ENCODE measurements around the gene TMCO2.
A peak's percentile ranks its signal among the peaks of the same experiment; 100 is the strongest.
"Not testable (repeated sequence)": the region's sequence is repeated elsewhere in the genome, so short reads cannot be mapped to it uniquely, and the experiment has no call there.

TMCO2 gene

GRCh38 chr1:40247655-40248054 is at the start of gene TMCO2:
TSS of gene TMCO2 (plus strand) at chr1:40247937. CDS start at chr1:40247994, 57 bp downstream.
- no peak for DNase-seq

GRCh38 chr1:40199126-40199525 is 48.6 kb upstream of the TMCO2 start:
- DNase-seq: no peak

- DNase-seq: no peak
Measured at GRCh38 chr1:40204856-40205255, 42.9 kb upstream of the TMCO2 start.

DNA sequence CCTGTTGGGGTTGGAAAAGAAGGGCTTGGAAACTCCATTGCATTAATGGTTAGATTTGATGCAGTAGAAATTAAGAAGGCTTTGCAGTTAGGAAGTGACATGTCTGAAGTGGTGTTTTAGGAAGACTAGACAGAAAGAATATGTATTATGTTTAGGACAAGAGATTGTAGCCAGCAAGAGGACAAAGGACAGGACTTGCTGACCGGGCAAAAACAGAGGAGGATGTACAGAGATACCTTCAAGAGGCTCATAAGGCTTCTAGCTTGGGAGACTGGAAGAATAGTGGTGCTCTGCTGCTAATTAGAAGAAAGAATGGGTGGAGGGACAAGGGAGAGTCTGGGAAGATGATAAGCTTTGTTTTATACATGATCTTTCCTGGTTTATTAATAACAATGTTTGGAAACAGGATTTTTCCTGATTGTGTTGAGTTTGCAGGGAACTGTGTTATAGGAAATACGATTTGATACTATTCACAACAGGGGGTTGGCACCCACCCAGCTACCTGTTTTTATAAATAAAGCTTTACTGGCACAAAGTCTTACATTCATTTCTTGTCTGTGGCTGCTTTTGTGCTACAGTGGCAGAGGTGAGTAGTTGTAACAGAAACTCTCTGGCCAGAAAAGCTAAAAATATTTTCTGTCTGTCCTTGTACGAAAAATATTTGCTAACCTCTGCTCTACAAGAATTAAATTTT is 37.1 kb upstream of the TMCO2 start:
- no peak for DNase-seq

DNA sequence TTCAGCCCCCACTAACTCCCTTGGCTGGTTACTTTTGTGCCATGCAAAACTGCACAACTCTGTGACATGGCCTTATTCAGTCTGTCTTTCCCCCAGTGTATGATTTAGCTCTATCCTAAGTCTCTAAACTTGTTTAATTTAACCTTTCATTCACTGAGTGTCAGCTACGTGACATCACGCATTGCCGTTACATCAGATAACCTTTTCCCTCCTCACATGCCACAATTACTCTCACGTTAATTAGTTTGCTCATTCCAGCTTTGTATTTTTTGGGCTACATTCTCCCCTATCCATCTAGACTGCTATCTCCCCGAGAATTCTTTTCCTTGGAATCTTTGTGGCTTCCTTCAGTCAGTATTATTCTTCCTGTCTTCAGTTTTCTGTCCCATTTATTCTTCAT is 29.4 kb upstream of the TMCO2 start:
- no peak for DNase-seq

- DNase-seq: not testable (repeated sequence)
Measured at GRCh38 chr1:40221471-40221905, 26.2 kb upstream of the TMCO2 start.

DNA sequence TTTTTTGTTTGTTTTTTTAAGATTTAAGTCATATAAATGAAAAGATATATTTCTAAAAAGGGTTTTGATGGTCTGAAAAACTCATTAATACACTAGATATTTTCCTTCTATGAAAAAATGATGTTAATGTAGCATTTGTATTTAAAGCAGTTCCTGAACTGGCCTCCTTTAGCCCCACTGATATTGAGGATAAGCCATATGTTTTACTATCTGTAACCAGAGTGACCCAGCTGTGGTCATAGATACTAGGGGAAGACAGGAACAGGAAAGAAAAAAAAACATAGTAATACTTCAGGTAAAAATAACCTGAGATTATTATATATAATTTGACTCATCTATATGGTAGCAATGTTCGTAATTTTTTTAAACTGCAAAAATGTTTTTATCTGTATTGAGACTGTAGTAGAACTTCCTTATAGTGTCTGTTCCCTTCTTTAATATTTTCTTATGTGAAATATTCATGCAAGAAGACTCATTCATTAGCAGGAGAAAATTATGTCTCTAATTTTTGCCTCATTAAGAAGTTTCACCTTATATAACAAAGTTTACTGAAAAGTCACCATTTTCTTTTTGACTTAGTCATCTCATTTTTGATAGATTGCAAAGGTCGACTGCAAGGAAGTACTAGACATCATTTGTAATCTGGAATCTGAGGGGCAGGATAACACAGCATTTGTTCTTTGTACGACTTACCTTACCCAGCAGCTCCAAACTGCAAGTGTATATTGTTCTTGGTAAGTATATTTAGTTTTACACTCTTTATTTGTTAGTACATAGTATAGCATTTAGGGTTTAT is 25.6 kb upstream of the TMCO2 start:
- DNase-seq: no peak

- no peak for DNase-seq
Measured at GRCh38 chr1:40224040-40224439, 23.7 kb upstream of the TMCO2 start.

DNA sequence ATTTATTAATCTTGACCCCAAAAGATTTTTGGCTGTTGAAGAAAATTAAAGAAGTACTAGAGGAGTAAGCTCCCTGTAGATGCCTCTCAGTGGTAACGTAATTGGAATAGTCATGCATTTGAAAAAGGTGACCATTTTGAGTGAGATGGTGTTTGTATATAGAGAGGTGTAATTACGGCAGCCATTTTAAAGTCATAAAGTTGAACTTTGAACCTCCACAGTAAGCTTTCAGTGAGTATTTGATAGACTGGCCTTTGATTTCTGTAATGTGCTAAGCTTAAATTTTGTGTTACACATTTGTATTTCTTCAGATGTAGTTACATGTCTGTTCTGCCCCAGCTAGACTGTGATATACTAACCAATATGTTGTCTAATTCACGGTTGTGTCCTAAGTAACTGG is 21.5 kb upstream of the TMCO2 start:
- DNase-seq: no peak

DNA sequence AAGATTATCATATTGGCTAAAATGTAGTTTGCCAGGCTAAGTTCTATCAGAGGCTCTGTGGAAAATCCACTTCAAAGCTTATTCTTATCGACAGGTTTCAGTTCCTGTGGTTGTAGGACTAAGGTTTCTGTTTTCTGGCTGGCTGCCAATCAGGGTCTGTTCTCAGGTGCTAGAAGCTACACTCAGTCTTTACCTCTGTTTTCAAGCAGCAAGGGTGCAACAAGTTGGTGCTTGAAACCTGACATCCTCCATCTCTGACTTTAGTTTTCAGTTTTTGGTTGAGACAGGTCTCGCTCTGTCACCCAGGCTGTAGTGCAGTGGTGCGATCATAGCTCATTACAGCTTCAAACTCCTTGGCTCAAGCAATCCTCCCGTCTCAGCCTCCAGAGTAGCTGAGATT is 15.3 kb upstream of the TMCO2 start:
- peak; percentile 77 for DNase-seq

DNA sequence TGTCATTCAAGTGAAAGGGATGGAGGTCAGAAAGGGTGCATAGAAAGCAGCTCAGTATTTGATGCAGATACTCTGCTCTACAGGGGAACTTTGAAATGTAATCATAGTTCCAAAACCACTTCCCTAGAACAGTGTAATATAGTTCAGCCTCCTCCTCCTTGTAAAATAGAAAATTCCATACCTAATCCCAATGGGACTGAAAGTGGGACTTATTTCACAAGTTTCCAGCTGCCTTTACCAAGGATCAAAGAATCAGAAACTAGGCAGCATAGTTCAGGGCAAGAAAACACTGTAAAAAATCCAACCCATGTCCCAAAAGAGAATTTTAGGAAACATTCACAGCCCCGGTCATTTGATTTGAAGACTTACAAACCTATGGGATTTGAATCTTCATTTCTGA is 8.1 kb upstream of the TMCO2 start:
- DNase-seq: no peak

GRCh38 chr1:40240390-40240789 is 7.3 kb upstream of the TMCO2 start:
- DNase-seq: no peak

GRCh38 chr1:40241362-40241761 is 6.4 kb upstream of the TMCO2 start:
- DNase-seq: no peak

- DNase-seq: no peak
Measured at GRCh38 chr1:40243351-40243750, 4.4 kb upstream of the TMCO2 start.

DNA sequence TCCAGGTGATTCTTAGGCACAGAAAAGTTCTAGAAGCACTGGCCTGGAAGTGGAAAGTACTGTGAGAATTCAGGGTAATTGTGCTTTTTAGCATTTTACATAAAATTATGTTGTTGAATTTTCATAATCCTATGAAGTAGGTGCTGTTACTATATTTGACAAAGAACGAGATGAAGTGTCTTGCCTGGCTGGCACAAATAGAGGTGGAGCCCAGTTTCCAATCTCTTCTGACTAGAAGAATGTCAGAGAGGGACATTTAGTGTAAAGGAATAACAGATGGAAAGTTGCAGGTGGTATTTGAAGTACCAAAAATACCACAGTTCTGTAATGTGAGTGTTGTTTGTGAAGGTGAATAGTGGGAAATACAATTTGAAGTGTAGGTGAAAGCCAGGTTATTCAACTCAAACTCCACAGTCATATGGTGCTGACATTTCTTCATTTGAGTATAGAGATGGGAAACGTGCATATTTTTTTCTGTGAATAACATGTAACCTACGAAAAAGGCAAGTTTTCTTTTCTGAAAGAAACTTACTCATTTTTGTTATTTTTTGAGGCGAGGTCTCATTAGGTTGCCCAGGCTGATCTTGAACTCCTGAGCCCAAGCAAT is 3.5 kb upstream of the TMCO2 start:
- no peak for DNase-seq

DNA sequence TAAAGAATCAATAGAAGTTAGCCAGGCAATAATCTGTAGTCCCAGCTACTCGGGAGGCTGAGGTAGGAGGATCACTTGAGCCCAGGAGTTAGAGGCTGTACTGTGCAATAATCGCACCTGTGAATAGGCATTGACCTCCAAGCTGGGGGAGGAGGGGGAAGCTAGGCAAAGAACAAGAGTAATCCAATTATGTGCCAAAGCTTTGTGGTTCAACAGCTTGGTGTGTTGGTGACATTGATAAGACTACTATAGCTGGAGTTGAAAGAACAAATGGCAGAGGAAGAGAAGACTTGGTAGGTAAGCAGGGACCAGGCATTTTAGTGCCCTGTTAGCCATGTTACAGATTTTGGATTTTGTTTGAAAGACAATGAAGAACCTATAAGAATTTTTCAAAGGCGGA is 2.1 kb upstream of the TMCO2 start:
- no peak for DNase-seq

DNA sequence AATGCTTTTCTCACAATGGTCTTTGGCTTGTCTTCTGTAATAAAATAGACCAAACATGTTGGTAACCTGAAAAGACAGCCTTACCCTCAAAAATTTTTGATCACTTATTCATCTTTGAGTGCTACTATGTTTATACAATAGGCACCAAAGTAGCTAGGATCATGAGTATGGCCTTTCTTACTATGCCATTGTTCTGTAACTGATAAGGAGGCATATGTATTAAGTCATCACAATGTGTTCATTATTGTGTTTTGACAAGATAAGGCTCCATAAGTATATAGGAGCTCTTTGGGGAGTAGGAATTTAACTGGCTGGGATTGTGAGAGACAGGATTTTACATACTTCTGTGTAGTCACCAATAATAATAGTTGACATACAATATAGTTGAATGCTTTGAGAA is 675 bp downstream of the TMCO2 start:
- DNase-seq: no peak

DNA sequence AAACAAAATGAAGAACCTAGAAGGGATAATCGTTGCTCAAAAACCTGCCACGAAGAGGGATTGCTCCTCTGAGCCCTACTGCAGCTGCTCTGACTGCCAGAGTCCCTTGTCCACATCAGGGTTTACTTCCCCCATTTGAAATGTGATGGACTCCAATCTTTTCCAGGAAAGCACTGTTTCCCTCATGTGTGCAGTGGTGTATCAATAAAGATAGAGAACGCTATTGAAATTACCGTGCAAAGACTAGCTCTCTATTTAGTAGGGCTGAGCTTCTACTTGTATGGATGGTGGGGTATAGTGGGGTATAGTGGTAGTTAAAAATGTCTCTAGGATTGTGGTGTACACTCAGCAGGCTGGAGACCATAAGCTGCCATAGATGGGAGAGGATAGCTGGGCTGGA is 3.7 kb downstream of the TMCO2 start:
- DNase-seq: no peak

DNA sequence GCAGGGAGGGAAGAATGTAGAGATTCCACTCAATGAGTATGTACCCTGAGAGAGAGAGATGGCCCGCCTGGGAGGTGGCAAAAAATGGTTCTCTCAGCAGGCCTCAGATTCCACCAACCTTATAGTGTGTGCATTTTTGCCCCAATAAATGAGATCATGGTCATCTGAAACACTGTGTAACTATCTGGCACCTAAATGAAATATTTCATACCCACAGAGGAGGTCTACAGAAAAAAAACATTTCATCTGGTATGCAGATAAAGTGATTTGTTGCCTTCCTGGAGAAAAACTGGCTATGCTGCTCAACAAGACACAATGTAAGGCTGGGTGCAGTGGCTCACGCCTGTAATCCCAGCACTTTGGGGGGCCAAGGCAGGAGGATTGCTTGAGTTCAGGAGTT is 4.9 kb downstream of the TMCO2 start:
- DNase-seq: no peak

DNA sequence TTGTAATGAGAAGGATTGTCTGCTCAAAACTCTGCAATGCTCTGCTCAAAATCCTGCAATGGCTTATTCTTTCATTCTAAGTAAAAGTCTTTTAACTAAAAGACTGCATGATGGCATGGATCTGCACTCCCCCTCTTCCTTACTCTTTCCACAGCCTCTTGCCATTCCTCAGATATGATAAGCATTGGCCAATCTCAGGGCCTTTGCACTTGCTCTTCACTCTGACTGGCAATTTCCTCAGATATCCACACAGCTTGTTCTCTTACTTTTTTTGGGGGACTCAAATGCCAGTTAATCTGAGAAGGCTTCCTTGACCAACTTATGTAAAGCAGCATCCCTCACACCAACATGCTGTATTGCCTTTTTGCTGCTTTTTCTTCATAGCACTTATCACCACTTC is 7.5 kb downstream of the TMCO2 start:
- DNase-seq: no peak

DNA sequence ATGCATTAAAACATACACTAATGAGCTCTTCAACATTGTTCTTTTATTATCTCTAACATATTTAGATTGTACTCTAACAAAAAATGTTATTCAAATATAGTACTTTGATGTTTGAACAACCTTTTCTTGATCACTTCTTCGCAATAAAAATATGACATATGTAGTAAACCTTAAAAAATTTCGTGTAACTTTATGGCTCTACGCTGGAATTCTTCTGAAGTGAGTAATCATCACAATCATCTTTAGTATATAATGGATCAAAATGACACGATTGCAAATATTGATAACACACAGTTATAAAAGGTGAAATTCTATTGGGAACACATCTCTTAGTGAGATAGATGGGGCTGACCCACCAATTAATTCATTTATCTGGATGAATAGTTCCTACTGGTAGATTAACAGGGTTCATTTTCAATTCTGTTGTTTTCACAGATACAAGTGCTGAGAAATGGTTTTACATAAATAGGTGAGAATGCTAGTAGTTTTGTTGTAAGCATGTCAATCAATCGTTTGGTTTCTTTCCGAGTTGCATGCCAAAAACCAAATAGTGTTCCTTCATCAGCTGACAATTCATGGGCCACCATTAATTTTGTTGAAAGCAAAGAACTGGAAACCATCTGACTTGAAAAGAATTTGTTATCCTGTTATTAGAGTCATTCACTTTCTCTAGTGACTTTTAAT is 8.8 kb downstream of the TMCO2 start:
- no peak for DNase-seq

- no peak for DNase-seq
Measured at GRCh38 chr1:40257313-40257687, 9.6 kb downstream of the TMCO2 start.

DNA sequence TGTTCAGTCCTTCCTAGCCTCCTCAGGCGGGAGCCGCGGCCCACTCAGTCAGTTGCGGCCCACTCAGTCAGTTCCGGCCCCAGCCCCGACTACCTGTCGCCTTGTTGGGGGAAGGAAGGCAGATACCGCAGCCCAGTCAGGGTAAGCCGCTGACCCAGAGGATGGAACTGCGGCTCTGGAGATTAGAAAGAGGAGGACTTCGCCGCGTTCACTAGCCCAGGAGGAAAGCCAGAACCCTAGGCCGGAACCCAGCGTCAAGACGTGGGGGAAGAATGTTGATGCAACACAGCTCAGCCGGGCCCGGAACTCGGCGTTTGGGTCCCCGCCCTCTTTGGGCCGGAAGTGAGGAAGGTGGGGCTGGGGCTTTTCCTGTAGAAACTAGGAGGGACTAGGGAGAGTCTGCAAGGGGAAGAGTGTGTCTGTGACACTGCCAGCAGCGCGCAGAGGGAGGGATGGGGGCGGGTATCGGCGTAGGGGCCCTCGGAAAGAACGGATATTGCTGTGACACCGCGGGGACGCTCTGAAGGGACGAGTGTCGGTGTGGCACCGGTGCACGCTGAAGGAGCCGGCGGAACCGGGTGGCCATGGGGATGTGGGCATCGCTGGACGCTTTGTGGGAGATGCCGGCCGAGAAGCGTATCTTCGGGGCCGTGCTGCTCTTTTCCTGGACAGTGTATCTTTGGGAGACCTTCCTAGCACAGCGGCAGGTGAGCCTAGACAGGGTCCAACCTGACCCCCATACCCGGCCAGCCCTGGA is 10.1 kb downstream of the TMCO2 start, which contains the start of gene ZMPSTE24:
TSS of gene ZMPSTE24 (plus strand) at position 549 of the 757 bp plus-strand sequence. CDS start at position 585, 36 bp downstream.
- peak; percentile 96 for DNase-seq
